K562 (cell line): Measurements from ENCODE around the gene A1CF. TPM values are rescaled to one million over a fixed set of nuclear protein-coding genes. Genes with fewer than 3 reads are reported as not detected.
"Not testable (repeated sequence)": the region's sequence is repeated elsewhere in the genome, so short reads cannot be mapped to it uniquely, and the experiment has no call there.

Source experiments
- ATAC-seq: fragments of 200-7000 bp; cut with Tn5 transposase; 3 replicates; pipeline ENCODE4 v1.9.1; 2020; ENCODE audit warnings: moderate library complexity
- BruUV-seq: library from RNA; stranded (reverse); fragments of 400-500 nt; replicated peaks from 2 replicates; lab custom pipeline; 2021; lab: Mats Ljungman, UMichigan
- CTCF ChIA-PET: fragments of 300-600 bp; formaldehyde crosslinking; extraction: SDS; loops from one replicate; lab custom pipeline; 2021; ENCODE audit warnings: low intra/inter-chr PET ratio; lab: Yijun Ruan, JAX
- POLR2A ChIA-PET: fragments of 300-600, 350-650 bp; sonication (Branson Sonifier 250); formaldehyde crosslinking; extraction: SDS; loops from one replicate; lab custom pipeline; 2021; ENCODE audit warnings: antibody characterized with exemption, inconsistent platforms; lab: Yijun Ruan, JAX
- DNase-seq, 4 experiments: peaks; one replicate each; pipeline versions ENCODE4 v3.0.0 to v3.0.0-alpha.2; 2011 to 2018; ENCODE audit warnings: low spot score in 3 of 4, mixed read lengths in 3 of 4; ENCODE audit errors: extremely low read depth in 1 of 4
- FAIRE-seq: peaks from 2 replicates; lab custom pipeline; 2011; peaks lifted over from hg19 to GRCh38; lab: Jason Lieb, UNC
- H2AFZ ChIP-seq: 2 replicates; pipeline ENCODE4 v1.6.0; 2011; ENCODE audit warnings: low read depth, low read length, control low read depth, inconsistent platforms
- H3K27ac ChIP-seq: fragments of 200-600 bp; 3 replicates; pipeline ENCODE4 v1.8.0; 2011; ENCODE audit warnings: low read depth, mild to moderate bottlenecking, control low read depth, inconsistent platforms, low read length, moderate library complexity, mixed read lengths; ENCODE audit errors: extremely low read depth
- H3K27me3 ChIP-seq, 2 experiments: fragments of 300-600 bp in 1 of 2; 2 replicates in 1 of 2; 3 replicates in 1 of 2; pipeline versions ENCODE4 v1.6.0 to v1.8.0; 2011; ENCODE audit warnings: inconsistent platforms in 2 of 2, low read length in 2 of 2, mild to moderate bottlenecking in 1 of 2, mixed read lengths in 1 of 2, moderate library complexity in 1 of 2; ENCODE audit not compliant: control insufficient read depth in 2 of 2, insufficient read depth in 2 of 2
- H3K36me3 ChIP-seq: fragments of 300-600 bp; 3 replicates; pipeline ENCODE4 v1.8.0; 2011; ENCODE audit warnings: mild to moderate bottlenecking, low read length, inconsistent platforms; ENCODE audit not compliant: control insufficient read depth, insufficient read depth
- H3K4me1 ChIP-seq, 2 experiments: fragments of 200-600 bp in 1 of 2; replicated peaks in 1 of 2; 2 replicates in 1 of 2; 3 replicates in 1 of 2; pipeline versions ENCODE4 v1.5.1 to v1.8.0; 2011; ENCODE audit warnings: inconsistent platforms in 2 of 2, low read length in 2 of 2, mild to moderate bottlenecking in 1 of 2, mixed read lengths in 1 of 2, moderate library complexity in 1 of 2; ENCODE audit not compliant: control insufficient read depth in 2 of 2, insufficient read depth in 2 of 2
- H3K4me2 ChIP-seq: 2 replicates; pipeline ENCODE4 v1.6.1; 2011; ENCODE audit warnings: low read length, control low read depth, inconsistent platforms, mixed read lengths; ENCODE audit not compliant: insufficient read depth
- H3K4me3 ChIP-seq: fragments of 200-600 bp; sonication (generic), shearing (Covaris generic); 2 replicates; pipeline ENCODE4 v1.5.1; 2016; ENCODE audit warnings: control low read depth, inconsistent platforms
- H3K79me2 ChIP-seq: fragments of 200-600 bp; 3 replicates; pipeline ENCODE4 v1.8.0; 2011; ENCODE audit warnings: low read length, inconsistent platforms; ENCODE audit not compliant: control insufficient read depth, insufficient read depth
- H3K9ac ChIP-seq, 2 experiments: 2 replicates each; pipeline versions ENCODE4 v1.6.0 to v1.6.1; 2011; ENCODE audit warnings: low read depth in 2 of 2, low read length in 2 of 2, control low read depth in 1 of 2, inconsistent platforms in 1 of 2, mild to moderate bottlenecking in 1 of 2, mixed read lengths in 1 of 2; ENCODE audit not compliant: insufficient read depth in 1 of 2
- H3K9me1 ChIP-seq: one replicate; pipeline ENCODE4 v1.6.0; 2011; ENCODE audit warnings: inconsistent platforms, mild to moderate bottlenecking, low read length, moderate library complexity; ENCODE audit not compliant: control insufficient read depth, insufficient read depth
- H3K9me3 ChIP-seq: replicated peaks from 2 replicates; pipeline ENCODE4 v1.5.1; 2011; ENCODE audit warnings: low read depth, low read length, inconsistent platforms; ENCODE audit not compliant: control insufficient read depth, insufficient read depth
- H4K20me1 ChIP-seq: replicated peaks from 2 replicates; pipeline ENCODE4 v1.6.1; 2011; ENCODE audit warnings: low read length, inconsistent platforms, mixed read lengths; ENCODE audit not compliant: control insufficient read depth, insufficient read depth
- CBX3 ChIP-seq, 2 experiments: IDR thresholded peaks; 1 replicate in 1 of 2; 2 replicates in 1 of 2; pipeline ENCODE4 v1.6.1; 2012; ENCODE audit warnings: inconsistent platforms in 2 of 2, low read length in 2 of 2, borderline replicate concordance in 1 of 2, control low read depth in 1 of 2
- CBX5 ChIP-seq: IDR thresholded peaks from 2 replicates; pipeline ENCODE4 v1.6.1; 2014; ENCODE audit warnings: low read depth, borderline replicate concordance
- FOXM1 ChIP-seq, 2 experiments: fragments of 450-650 bp in 1 of 2; sonication (generic) in 1 of 2; formaldehyde crosslinking in 1 of 2; IDR thresholded peaks; 2 replicates each; pipeline versions ENCODE4 v1.6.1 to v1.9.0; 2017 to 2022; ENCODE audit warnings: low read depth in 2 of 2, mild to moderate bottlenecking in 2 of 2, missing genetic modification reagents in 1 of 2, moderate library complexity in 1 of 2
- RB1 ChIP-seq: fragments of 450-650 bp; IDR thresholded peaks from 2 replicates; pipeline ENCODE4 v1.6.1; 2017; ENCODE audit warnings: low read depth, mild to moderate bottlenecking
- TEAD2 ChIP-seq: fragments of 450-650 bp; IDR thresholded peaks from 2 replicates; pipeline ENCODE4 v1.6.1; 2016; ENCODE audit warnings: missing genetic modification characterization, control low read depth, missing compliant biosample characterization
- UBTF ChIP-seq, 2 experiments: IDR thresholded peaks; 2 replicates each; pipeline ENCODE4 v1.6.1; 2012; ENCODE audit warnings: improper control_type of control experiment in 2 of 2, low read depth in 2 of 2, low read length in 2 of 2, borderline replicate concordance in 1 of 2
- ZFP36 ChIP-seq: fragments of 150-350 bp; IDR thresholded peaks from 2 replicates; pipeline ENCODE4 v1.6.1; 2018; ENCODE audit warnings: low read length, low read depth; ENCODE audit not compliant: partially characterized antibody
- WGBS: fragments of 100-300 bp; shearing (Covaris generic); methylation state at CpG from one replicate; pipeline ENCODE4 v1.1.6; 2016; ENCODE audit warnings: low coverage, mixed read lengths; ENCODE audit not compliant: insufficient coverage; ENCODE audit errors: missing lambda C conversion rate; 5-methylcytosine and 5-hydroxymethylcytosine counted together
- in situ Hi-C: fragments of 300-500 bp; cut with MboI; formaldehyde crosslinking; loops from 4 replicates; pipeline ENCODE4 v1.15.0; 2018; ENCODE audit warnings: inconsistent platforms, mixed read lengths
- intact Hi-C: fragments of 100-400 bp; cut with micrococcal nuclease; formaldehyde crosslinking; loops from 2 replicates; pipeline ENCODE4 v1.14.2; 2022
- polyA plus RNA-seq, 8 experiments: library from polyadenylated mRNA; depleted of rRNA in 4 of 8; stranded (reverse) in 5 of 8; unstranded in 3 of 8; fragments of >200 nt; fragmentation: Nextera tagmentation in 2 of 8; fragmentation: Illumina TruSeq in 1 of 8; extraction: Ambion mirVana in 2 of 8; extraction: Trizol in 1 of 8; gene quantifications; 2 replicates each; pipeline versions ENCODE4 v1.2.1 to v1.2.3, GENCODE V29; 2011 to 2014; ENCODE audit warnings: inconsistent platforms in 1 of 8, missing spikeins in 1 of 8
- total RNA-seq, 7 experiments: library from RNA; depleted of rRNA in 6 of 7; stranded (reverse); fragments of >200 nt in 6 of 7; fragmentation: Illumina TruSeq in 2 of 7; extraction: Trizol in 2 of 7; gene quantifications; 2 replicates each; pipeline versions ENCODE4 v1.2.1 to v1.2.3, GENCODE V29; 2011 to 2021; ENCODE audit warnings: low replicate concordance in 1 of 7

The A1CF gene
- total and polyA plus RNA-seq, 9 of the 15 experiments (the other 6 are each of a cell fraction or from before 2014, with no cell fraction given), result 0.11 TPM; not detected in 8

- TF ChIP-seq RB1 (no peak), UBTF (IDR thresholded peaks at IDR 0.05; ENCODE audit: borderline replicate concordance in 1 of 2, low read depth in 2 of 2, low read length in 2 of 2) (no peak), TEAD2 (no peak), FOXM1 (IDR thresholded peaks at IDR 0.05; ENCODE audit: low read depth) (no peak), FOXM1 (CRISPR knock-in tag; IDR thresholded peaks at IDR 0.05; ENCODE audit: low read depth) (no peak)
Observed at GRCh38 chr10:50927522-50928189, 42.2 kb upstream of the A1CF start (continued).

- H3K9me3 ChIP-seq, FAIRE-seq, H4K20me1 ChIP-seq, intact Hi-C loops, CTCF ChIA-PET, H3K36me3 ChIP-seq, H2AFZ ChIP-seq, POLR2A ChIA-PET, H3K27me3 ChIP-seq, H3K4me2 ChIP-seq, BruUV-seq, H3K4me1 ChIP-seq, DNase-seq, in situ Hi-C loops, H3K79me2 ChIP-seq, ATAC-seq, H3K9me1 ChIP-seq, H3K27ac ChIP-seq, H3K9ac ChIP-seq, H3K4me3 ChIP-seq: not testable (repeated sequence)
- 0 out of 3 replicates have a peak, but pooled peaks of 1 of the 2 experiments have one; percentile 34 for TF ChIP-seq CBX3 (IDR thresholded peaks at IDR 0.05; ENCODE audit: borderline replicate concordance in 1 of 2, low read length in 2 of 2)
- TF ChIP-seq CBX5, result 0 out of 2 replicates have a peak, but pooled peaks have one; percentile 28
- peak; percentile 80 for TF ChIP-seq ZFP36
- 0% methylated on average over 1 of the region's 1 CpG for WGBS
Observed at GRCh38 chr10:50923471-50923870, 38.0 kb upstream of the A1CF start.
